ENCODE measurements around the gene PTGER4. TPM values are rescaled to one million over a fixed set of nuclear protein-coding genes. Genes with fewer than 3 reads are reported as not detected.

The PTGER4 gene
- total and polyA plus RNA-seq, 2 of the 8 experiments (the other 6 are each of a cell fraction or from before 2014, with no cell fraction given) = 0.76 to 1.2 TPM

DNA sequence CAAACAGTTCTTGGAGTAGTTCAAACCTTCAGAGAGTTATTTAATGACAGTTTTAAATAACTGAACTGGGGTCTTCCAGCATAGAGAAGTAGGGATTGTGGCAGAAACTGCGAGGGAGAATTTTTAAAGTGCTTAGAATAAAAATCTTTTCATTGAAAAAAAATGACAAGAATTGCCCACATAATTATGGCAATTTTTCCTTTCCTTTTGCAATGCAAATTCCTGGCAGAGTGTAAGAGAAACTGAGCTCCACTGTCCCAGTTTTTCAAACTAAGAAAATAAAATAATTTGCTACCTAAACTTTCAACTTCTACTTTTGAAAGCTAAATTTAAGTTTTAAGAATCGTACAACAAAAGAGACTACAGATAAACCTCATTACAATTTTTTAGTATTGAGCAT lies 2.3 kb upstream of the PTGER4 start (continued):
- no peak for TF ChIP-seq ATF2 (IDR thresholded peaks at IDR 0.05; ENCODE audit: low read length)
- no peak for TF ChIP-seq SIX5 (IDR thresholded peaks at IDR 0.05; ENCODE audit: low read depth, low read length)
- TF ChIP-seq YY1 (IDR thresholded peaks at IDR 0.05; ENCODE audit: low read depth, low read length) = no peak
- TF ChIP-seq KDM1A (IDR thresholded peaks at IDR 0.05; ENCODE audit: borderline replicate concordance, low read length) = no peak
